ENCODE results near the gene SORL1. TPM values are rescaled to one million over a fixed set of nuclear protein-coding genes. Genes with fewer than 3 reads are reported as not detected.

SORL1 gene
- total RNA-seq, 1 donor from 2014 or later, result 7.1 TPM

DNA sequence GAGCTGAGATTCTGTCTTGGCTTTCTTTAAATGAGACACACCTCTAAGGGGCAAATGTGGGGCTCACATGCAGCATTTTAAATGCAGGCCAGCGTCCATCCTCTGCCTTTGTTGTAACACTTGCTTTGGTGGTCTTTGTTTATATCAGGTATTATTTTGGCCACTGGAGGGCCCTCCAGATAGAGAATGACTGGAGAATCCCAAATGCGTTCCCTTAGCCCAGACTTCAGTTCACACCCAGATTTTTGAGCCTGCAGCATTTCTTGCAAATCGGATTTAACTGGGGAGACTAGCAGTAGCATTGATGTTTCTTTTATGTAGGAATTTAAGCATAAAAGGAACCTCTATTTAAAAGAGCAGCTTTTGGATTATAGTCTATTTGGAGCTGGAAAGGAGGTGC, 200.9 kb downstream of the SORL1 start:
- intact Hi-C loops (cut with micrococcal nuclease), result loop anchor here (10.0 kb wide), 1 partner anchor 452 kb away; no protein-coding TSS in a partner anchor

DNA sequence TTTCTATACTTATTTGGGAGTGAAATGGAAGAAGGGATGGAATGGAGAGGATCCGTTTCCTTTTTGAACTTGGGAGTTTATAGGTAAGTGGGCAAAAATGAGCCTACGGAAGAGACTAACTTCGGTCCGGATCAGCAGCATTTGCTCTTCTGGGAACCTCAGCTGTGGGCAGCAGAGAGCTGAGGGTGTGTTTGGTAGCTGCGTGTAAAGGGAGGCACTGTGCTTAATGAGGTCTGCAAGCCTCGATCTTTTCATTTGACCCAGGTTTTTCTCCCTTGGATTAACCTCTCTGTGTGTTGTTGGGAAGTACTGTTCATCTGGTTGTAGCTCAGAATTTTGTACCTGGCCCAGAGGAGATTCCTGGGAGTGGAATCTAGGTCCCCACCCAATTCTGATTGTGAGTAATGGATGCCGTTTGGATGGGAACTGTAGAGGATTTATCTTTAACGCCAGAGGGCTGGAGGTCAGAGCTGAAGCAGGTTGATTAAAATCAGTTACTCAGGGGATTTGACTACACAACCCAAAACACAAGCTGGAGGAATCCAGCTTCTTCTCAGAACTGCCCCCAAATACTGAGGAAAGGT, 202.2 kb downstream of the SORL1 start:
- H3K9me3 ChIP-seq (replicated peaks), result no peaks in the 10 kb centered on the region
- no peak for DNase-seq
- peaks cover 6% of the 10 kb centered on the region for H3K27me3 ChIP-seq (ENCODE audit: low read depth)
- intact Hi-C loops (cut with micrococcal nuclease), result loop anchor here (10.0 kb wide), 1 partner anchor 450 kb away; no protein-coding TSS in a partner anchor
- H3K4me1 ChIP-seq, result peaks cover 21% of the 10 kb centered on the region
- H3K36me3 ChIP-seq, result no peaks in the 10 kb centered on the region
- TF ChIP-seq, protein P1, sequence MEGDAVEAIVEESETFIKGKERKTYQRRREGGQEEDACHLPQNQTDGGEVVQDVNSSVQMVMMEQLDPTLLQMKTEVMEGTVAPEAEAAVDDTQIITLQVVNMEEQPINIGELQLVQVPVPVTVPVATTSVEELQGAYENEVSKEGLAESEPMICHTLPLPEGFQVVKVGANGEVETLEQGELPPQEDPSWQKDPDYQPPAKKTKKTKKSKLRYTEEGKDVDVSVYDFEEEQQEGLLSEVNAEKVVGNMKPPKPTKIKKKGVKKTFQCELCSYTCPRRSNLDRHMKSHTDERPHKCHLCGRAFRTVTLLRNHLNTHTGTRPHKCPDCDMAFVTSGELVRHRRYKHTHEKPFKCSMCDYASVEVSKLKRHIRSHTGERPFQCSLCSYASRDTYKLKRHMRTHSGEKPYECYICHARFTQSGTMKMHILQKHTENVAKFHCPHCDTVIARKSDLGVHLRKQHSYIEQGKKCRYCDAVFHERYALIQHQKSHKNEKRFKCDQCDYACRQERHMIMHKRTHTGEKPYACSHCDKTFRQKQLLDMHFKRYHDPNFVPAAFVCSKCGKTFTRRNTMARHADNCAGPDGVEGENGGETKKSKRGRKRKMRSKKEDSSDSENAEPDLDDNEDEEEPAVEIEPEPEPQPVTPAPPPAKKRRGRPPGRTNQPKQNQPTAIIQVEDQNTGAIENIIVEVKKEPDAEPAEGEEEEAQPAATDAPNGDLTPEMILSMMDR (IDR thresholded peaks at IDR 0.05; ENCODE audit: borderline replicate concordance), result no peak
- H3K27ac ChIP-seq (replicated peaks), result no peak overlapping the region
- no peak overlapping the region for H3K4me3 ChIP-seq

More for the DNA sequence above, 200.9 kb downstream of the SORL1 start:
- Histone ChIP-seq H3K36me3 (no peaks in the 10 kb centered on the region), H3K9me3 (replicated peaks) (no peaks in the 10 kb centered on the region), H3K27me3 (ENCODE audit: low read depth) (peaks cover 6% of the 10 kb centered on the region), H3K4me3 (no peak overlapping the region), H3K4me1 (peaks cover 21% of the 10 kb centered on the region), H3K27ac (replicated peaks) (no peak overlapping the region)
- DNase-seq, result no peak
- TF ChIP-seq, protein P1 (IDR thresholded peaks at IDR 0.05; ENCODE audit: borderline replicate concordance), result peak; percentile 46

DNA sequence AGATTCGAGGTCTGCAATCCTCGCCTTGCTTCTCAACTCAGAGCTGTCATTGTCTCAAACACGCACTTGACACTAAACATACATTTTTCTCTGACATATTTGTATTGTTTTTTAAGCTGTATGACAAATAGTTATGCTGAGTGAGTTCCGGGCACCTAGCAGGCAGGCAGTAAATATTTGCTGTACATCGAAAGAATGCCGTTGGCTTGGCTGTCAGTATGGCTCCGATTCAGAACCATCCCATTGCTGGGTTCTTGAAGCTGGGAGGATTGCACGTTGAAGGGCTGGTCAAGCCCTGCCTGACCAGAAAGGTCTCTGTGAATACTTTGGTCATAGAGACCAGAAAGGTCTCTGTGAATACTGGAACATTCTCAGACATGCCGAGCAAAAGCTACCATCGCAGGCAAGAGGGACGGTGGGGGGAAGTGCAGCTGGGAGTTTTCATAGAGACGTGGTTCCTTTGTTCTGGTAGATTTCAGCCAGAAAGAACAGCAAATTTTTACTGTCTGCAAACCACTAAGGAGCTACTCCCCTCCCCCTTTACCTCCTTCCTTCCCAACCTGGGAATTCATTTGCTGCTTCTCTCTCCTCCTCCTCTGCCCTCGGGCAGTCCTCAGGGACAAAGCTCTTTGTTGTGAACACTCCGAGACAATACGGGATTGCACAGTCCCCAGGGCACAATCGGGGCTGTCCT, 202.9 kb downstream of the SORL1 start:
- intact Hi-C loops (cut with micrococcal nuclease), result loop anchor here (5.0 to 10.0 kb wide), 2 partner anchors 450 to 547 kb away; no protein-coding TSS in a partner anchor
- peaks cover 21% of the 10 kb centered on the region for H3K4me1 ChIP-seq
- no peaks in the 10 kb centered on the region for H3K27me3 ChIP-seq (ENCODE audit: low read depth)
- H3K27ac ChIP-seq (replicated peaks), result peak overlapping the region; percentile 92
- peak overlapping the region; percentile 66 for H3K4me3 ChIP-seq
- no peaks in the 10 kb centered on the region for H3K36me3 ChIP-seq
- no peak for DNase-seq
- H3K9me3 ChIP-seq (replicated peaks), result no peaks in the 10 kb centered on the region
- TF ChIP-seq, protein P1 (IDR thresholded peaks at IDR 0.05; ENCODE audit: borderline replicate concordance), result no peak

DNA sequence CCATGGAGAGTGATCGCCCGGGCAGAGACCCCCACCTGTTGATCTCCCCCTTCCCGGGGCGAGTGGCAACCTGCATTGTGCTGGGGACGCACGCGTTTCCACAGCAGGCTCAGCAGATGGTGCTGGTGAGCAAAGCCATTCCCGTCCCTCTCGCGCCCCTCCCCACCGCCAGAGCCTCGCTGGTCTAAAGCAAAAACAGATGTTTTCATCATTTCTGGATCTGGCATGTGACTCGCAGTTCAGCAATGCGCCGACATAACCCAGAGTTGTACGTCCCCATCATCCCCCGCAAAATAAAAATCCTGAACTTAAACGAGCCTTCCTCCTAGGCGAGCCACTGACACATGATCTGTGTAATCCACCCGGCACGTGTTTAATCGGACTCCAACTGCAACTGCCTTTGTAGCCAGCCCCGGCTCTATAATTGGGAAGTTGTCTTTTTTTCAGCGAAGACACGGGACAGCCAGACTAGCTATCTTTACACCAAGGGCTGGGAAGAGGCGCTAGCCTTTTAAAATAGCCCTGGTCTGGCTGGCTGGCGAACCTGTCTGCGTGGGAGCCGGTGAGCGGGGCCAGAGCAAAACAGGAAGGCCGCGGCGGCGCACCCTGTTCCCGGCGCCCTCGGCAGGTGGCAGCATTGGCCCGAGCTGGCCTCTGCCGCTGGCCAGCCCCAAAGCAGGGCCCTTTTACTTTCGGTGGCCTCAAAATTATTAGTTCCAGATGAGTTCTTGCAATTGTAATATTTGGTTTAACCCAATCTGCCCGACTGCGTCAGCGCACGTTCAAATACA, 203.6 kb downstream of the SORL1 start:
- peak; percentile 88 for DNase-seq
- TF ChIP-seq, protein P1 (IDR thresholded peaks at IDR 0.05; ENCODE audit: borderline replicate concordance), result peak; percentile 84
- peak overlapping the region; percentile 66 for H3K4me3 ChIP-seq
- no peaks in the 10 kb centered on the region for H3K36me3 ChIP-seq
- intact Hi-C loops (cut with micrococcal nuclease), result loop anchor here (5.0 to 10.0 kb wide), 2 partner anchors 449 to 547 kb away; no protein-coding TSS in a partner anchor
- no peaks in the 10 kb centered on the region for H3K27me3 ChIP-seq (ENCODE audit: low read depth)
- peaks cover 21% of the 10 kb centered on the region for H3K4me1 ChIP-seq
- H3K27ac ChIP-seq (replicated peaks), result peak overlapping the region; percentile 92
- H3K9me3 ChIP-seq (replicated peaks), result no peaks in the 10 kb centered on the region
